Measurements from ENCODE around the gene EML4.
"Not testable (repeated sequence)": the region's sequence is repeated elsewhere in the genome, so short reads cannot be mapped to it uniquely, and the experiment has no call there.

EML4 gene

GRCh38 chr2:42338567-42339190 lies 169.5 kb downstream of the EML4 start:
- DNase-seq: no peak

GRCh38 chr2:42339191-42339912 lies 170.2 kb downstream of the EML4 start:
- DNase-seq: no peak

GRCh38 chr2:42340045-42340937 lies 171.1 kb downstream of the EML4 start:
- no peak for DNase-seq

- DNase-seq: no peak
Measured at GRCh38 chr2:42340938-42341636, 171.9 kb downstream of the EML4 start.

- DNase-seq: no peak
Measured at GRCh38 chr2:42342061-42342794, 173.1 kb downstream of the EML4 start.

- no peak for DNase-seq
Measured at GRCh38 chr2:42342795-42343241, 173.7 kb downstream of the EML4 start.

- DNase-seq: no peak
Measured at GRCh38 chr2:42345986-42346385, 176.8 kb downstream of the EML4 start.

- DNase-seq: not testable (repeated sequence)
Measured at GRCh38 chr2:42346856-42347255, 177.7 kb downstream of the EML4 start.

- DNase-seq: not testable (repeated sequence)
Measured at GRCh38 chr2:42347518-42347917, 178.4 kb downstream of the EML4 start.

GRCh38 chr2:42348113-42348805 lies 179.1 kb downstream of the EML4 start:
- no peak for DNase-seq

GRCh38 chr2:42350434-42351063 lies 181.4 kb downstream of the EML4 start:
- no peak for DNase-seq

GRCh38 chr2:42351864-42352263 lies 182.7 kb downstream of the EML4 start:
- DNase-seq: no peak

GRCh38 chr2:42353792-42354429 lies 184.8 kb downstream of the EML4 start:
- no peak for DNase-seq

- no peak for DNase-seq
Measured at GRCh38 chr2:42359304-42359964, 190.3 kb downstream of the EML4 start.

- no peak for DNase-seq
Measured at GRCh38 chr2:42359965-42360483, 190.9 kb downstream of the EML4 start.

GRCh38 chr2:42360493-42360889 lies 191.3 kb downstream of the EML4 start:
- DNase-seq: no peak

GRCh38 chr2:42360890-42361727 lies 192.0 kb downstream of the EML4 start, which contains the start of gene COX7A2L:
Gene COX7A2L (minus strand): TSS chr2:42361217. CDS start chr2:42361161, 56 bp downstream.
- peak; percentile 92 for DNase-seq

- no peak for DNase-seq
Measured at GRCh38 chr2:42361728-42362283, 192.7 kb downstream of the EML4 start.
